SH-SY5Y (cell line): ENCODE measurements around the gene ZNF592.

Source experiments
- GATA2 ChIP-seq: IDR thresholded peaks from 2 replicates; pipeline ENCODE4 v1.6.1; 2011; ENCODE audit warnings: mild to moderate bottlenecking, low read depth, low read length
- GATA3 ChIP-seq: IDR thresholded peaks from 2 replicates; pipeline ENCODE4 v1.6.1; 2011; ENCODE audit warnings: low read depth, mild to moderate bottlenecking, low read length, moderate library complexity

The ZNF592 gene

DNA sequence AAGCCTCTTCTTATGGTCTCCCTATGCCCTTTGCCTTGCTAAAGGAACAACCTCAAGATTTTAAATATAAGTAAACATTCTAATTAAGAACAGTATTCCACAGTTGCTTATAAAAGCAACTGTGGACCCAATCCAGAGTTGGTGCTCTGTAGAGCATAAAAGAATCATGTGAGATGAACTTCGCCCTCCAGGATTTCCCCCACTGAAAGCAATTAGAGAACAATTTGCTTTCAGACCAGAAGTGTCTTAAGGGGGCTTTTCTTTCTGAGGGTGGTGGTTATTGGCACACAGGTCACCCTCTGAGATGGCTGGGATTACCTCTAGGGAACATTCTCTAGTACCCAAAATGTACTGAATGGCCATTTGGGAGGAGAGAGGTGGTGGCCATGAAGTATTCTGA, 10.6 kb downstream of the ZNF592 start:
- no peak for TF ChIP-seq GATA2
- TF ChIP-seq GATA3 = no peak

DNA sequence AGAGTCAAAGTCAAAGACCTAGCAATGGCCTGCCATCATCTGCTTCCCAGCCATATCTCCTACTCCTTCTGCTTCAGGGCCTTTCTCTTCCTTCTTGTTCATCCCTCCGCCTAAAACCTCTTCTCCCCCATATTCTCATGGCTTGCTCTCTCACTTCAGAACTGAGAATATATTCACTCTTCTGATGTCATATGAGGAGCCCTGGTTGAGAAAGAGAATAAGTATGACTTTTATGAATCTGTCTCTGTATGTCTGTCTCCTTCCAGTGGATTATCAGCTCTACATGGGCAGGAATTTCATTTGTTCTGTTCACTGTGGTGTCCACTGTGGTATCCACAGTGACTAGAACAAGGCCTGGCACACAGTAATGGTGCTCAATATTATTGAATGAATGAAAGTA, 11.8 kb downstream of the ZNF592 start:
- TF ChIP-seq GATA3 (no peak), GATA2 (no peak)

- TF ChIP-seq GATA2 = no peak
- TF ChIP-seq GATA3 = no peak
These were observed 13.3 kb downstream of the ZNF592 start for GRCh38 chr15:84761607-84762131.

DNA sequence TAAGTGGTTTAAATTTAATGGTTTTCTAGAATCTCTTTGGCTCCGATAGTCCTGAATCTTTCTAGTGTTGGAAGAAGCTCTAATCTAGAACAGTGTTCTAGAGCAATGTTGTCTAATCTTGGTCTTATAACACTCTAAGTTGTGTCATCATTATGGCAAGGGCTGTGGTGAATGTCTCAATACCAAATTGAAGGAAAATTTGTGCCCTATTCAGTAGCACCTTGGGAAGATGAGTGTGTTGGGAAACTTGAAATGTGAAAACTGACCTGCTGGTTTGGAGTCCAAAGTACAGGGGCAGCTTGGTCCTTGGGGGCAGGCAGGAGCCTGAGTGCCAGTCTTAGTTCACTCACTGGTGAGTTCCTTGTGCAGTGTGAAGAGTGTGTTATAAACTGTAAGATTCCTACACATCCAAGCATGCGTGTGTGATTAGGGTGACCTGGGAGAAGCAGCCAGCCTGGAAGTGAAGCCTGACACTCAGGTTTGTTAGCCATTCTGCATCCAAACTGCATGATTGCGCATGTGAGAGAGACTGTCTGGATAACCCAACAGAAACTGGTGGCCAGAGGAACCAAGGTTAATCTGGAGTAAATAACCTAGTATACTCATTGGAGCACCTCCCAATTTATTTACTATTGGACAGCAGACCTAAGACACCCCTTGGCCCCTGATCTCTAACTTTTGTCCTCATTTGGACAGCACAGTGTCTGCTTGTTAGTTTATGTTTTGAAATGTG, 14.6 kb downstream of the ZNF592 start:
- no peak for TF ChIP-seq GATA3
- no peak for TF ChIP-seq GATA2

GRCh38 chr15:84764585-84764984, 16.2 kb downstream of the ZNF592 start:
- no peak for TF ChIP-seq GATA2
- no peak for TF ChIP-seq GATA3

DNA sequence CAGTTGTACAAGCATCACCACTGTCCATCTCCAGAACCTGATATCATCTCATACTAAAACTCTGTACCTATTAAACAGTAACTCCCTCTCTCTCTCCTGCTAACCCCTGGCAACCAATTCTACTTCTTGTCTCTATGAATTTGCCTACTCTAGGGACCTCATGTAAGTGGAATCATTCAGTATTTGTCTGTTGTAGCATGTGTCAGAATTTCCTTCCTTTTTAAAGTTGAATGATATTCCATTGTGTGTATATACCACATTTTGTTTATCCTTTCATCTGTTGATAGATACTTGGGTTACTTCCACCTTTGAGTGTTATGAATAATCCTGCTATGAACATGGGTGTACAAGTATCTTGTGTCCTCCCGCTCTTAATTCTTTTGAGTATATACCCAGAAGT, 16.6 kb downstream of the ZNF592 start:
- TF ChIP-seq GATA3 (no peak), GATA2 (no peak)

DNA sequence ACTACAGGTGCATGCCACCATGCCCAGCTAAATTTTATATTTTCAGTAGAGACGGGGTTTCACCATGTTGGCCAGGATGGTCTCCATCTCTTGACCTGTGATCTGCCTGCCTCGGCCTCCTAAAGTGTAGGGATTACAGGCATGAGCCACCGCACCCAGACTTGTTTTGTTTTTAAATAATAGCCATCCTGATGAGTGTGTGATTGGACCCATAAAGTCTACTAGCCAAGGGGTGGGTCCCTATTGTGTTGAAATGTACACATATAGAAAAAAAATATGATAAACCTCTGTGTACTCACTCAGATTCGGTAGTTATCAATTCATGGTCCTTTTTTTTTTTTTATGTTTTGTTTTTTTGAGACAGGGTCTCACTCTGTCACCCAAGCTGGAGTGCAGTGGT, 17.3 kb downstream of the ZNF592 start:
- TF ChIP-seq GATA3 (no peak), GATA2 (no peak)

DNA sequence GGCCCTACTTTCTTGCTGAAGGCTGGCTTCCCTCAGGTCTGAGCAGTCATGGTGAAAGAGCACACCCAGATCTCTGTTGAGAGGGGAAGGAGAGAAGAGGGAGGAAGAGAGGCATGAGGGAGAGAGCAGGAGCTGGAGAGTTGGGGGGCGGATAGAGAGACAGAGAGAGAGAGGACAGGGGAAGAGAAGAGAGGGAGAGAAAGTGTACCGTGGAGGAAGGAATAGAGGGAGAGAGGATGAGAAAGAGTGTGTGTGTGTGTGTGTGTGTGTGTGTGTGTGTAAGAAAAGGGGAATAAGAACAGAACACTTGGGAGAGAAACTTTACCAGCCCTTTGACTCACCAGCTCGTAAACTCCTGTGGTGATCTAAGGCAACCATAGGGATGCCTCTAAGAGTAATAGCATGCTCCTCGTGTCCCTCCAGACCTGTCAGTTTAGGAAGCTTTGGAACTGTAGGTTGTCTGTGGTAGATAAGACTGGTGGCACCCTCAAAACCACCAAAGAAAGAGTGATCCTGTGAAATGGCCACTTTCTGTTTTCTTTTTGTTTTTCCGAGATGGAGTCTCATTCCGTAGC, 18.2 kb downstream of the ZNF592 start:
- TF ChIP-seq GATA2 = no peak
- TF ChIP-seq GATA3 = no peak

DNA sequence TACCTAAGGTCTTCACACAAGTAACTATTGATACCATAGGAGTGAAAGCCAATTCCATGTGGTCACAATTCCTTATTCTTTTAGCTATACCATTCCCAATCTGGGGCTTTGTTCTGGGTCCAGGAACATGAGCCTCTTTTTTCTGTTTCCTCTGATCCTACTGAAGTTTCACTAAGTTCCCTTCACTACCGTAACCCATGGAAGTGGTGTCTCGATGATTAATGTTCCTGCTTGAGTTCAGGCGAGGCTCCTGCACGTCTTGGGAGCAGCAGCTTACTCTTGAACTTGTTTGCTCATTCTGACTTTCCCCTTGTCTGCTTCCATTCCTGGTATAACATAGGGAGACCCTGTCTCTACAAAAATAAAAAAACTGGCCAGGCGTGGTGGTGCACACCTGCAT, 23.6 kb downstream of the ZNF592 start:
- TF ChIP-seq GATA3 (no peak), GATA2 (no peak)

GRCh38 chr15:84772467-84772866, 24.1 kb downstream of the ZNF592 start:
- no peak for TF ChIP-seq GATA3
- TF ChIP-seq GATA2 = no peak

DNA sequence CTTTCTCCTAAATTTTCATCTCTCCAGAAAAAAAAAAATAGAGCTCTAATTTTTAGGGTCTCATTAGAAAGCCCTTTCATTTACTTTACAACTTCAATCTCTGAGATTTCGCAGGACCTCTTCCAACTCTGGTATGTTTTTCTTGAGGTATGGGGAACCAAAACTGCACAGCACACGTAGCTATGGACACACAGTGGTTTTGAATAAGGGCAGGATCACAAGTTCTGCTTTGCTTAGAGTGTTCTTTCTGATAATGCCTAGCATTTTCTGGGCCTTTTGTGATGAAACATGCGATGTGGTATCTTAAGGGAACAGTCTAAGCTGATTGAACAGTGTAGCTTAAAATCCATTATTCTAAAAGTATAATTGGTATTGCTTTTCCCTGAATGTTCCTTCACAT, 25.3 kb downstream of the ZNF592 start:
- TF ChIP-seq GATA2 = no peak
- no peak for TF ChIP-seq GATA3

- TF ChIP-seq GATA2 (no peak), GATA3 (no peak)
These were observed 27.6 kb downstream of the ZNF592 start for GRCh38 chr15:84775867-84776449.

DNA sequence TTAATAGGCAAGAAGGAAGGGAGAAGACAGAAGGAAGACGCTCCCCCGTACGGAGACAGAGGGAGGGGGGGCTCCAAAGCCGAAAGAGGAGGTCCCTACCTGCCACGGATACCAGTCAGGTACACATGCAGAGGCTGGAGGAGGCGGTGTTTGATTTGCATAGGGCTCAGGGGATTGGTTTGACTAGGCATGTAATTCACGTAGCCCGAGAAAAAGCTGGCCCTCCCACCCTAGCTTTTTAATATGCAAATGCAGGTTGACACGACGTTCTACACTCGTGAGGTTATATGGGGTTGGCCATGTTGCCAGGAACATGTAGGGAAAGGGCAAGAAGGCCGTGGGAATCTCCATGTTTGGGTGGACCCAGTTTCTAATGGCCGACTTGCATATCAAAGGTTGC, 29.8 kb downstream of the ZNF592 start:
- TF ChIP-seq GATA2 (no peak), GATA3 (no peak)

DNA sequence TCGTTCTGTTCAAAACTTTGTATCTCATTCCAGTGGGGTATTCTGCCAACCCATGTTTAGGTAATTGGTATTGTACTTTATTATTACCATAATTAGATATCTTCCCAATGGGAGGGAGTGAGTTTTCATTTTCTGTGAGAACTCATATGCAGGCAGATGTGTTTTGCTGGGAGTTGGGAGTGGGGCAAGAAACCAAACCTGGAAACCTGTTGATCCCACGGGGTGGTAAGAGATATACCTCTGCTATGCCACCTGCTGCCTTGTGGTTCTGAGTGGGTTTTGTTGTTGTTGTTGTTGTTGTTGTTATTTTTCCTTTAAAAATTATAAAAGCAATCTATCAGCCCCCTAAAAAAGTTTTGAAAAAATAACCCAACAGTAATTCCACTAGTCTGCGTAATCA, 32.1 kb downstream of the ZNF592 start:
- TF ChIP-seq GATA3 (no peak), GATA2 (no peak)

DNA sequence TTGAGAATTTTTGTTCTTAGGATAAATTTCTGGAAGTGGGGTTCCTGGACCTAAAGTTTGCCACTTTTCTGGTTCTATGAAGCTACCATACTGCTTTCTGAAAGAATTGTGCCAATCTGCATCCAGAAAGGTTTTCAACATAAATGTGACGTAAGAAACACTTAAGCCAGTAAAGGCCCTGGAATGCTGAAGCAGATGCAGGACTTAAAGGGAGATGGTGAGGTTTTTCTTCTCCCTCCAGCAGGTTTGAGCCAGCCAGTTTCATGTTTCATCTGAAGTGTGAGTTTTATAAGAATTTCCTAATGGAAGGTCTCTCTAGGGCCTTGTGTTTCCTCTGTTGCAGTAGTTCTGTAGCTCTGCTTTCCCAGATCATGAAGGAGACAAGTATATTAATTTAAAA, 33.1 kb downstream of the ZNF592 start:
- no peak for TF ChIP-seq GATA2
- no peak for TF ChIP-seq GATA3
